Transverse colon (tissue), 4 donors: ENCODE data around the gene MBD5. TPM values are rescaled to one million over a fixed set of nuclear protein-coding genes. Genes with fewer than 3 reads are reported as not detected.

Source experiments
- DNase-seq: peaks from one replicate; pipeline ENCODE4 v3.0.0-alpha.2; 2019
- H3K27ac ChIP-seq, 4 donors: fragments of 200-600 bp; sonication (generic); 2 replicates each; pipeline ENCODE4 v1.5.1; 2016 to 2018; ENCODE audit warnings: inconsistent platforms in 4 of 4
- H3K27me3 ChIP-seq: fragments of 200-600 bp; sonication (generic); 2 replicates; pipeline ENCODE4 v1.5.1; 2017; ENCODE audit warnings: inconsistent platforms
- H3K36me3 ChIP-seq, 4 donors: fragments of 200-600 bp; sonication (generic); 2 replicates each; pipeline ENCODE4 v1.5.1; 2017 to 2019; ENCODE audit warnings: inconsistent platforms in 4 of 4
- H3K4me1 ChIP-seq, 4 donors: fragments of 200-600 bp; sonication (generic); 2 replicates each; pipeline ENCODE4 v1.5.1; 2017 to 2020; ENCODE audit warnings: inconsistent platforms in 4 of 4
- H3K4me3 ChIP-seq, 4 donors: fragments of 200-600 bp; sonication (generic); 1 replicate in 1 of 4; 2 replicates in 3 of 4; pipeline versions ENCODE4 v1.5.1 to v1.6.1; 2017 to 2019; ENCODE audit warnings: inconsistent platforms in 4 of 4
- H3K9me3 ChIP-seq, 2 donors: fragments of 200-600 bp; sonication (generic); 2 replicates each; pipeline ENCODE4 v1.5.1; 2017 to 2019; ENCODE audit warnings: inconsistent platforms in 2 of 2
- EP300 ChIP-seq: sonication (generic); formaldehyde crosslinking; IDR thresholded peaks from one replicate; pipeline ENCODE4 v1.6.1; 2017; ENCODE audit warnings: antibody characterized with exemption, low read depth
- POLR2A ChIP-seq: fragments of 450-650 bp; IDR thresholded peaks from one replicate; pipeline ENCODE4 v1.6.1; 2016; ENCODE audit warnings: antibody characterized with exemption, mild to moderate bottlenecking, moderate library complexity
- POLR2AphosphoS5 ChIP-seq, 3 donors: sonication (generic); formaldehyde crosslinking; IDR thresholded peaks; one replicate each; pipeline ENCODE4 v1.6.1; 2016; ENCODE audit warnings: antibody characterized with exemption in 3 of 3
- WGBS, 2 donors: methylation state at CpG; one replicate each; pipeline ENCODE4 v1.1.5; 2018; ENCODE audit warnings: low coverage in 1 of 2; 5-methylcytosine and 5-hydroxymethylcytosine counted together
- in situ Hi-C, 4 donors: fragments of 200-750 bp; cut with MboI; loops; one replicate each; pipeline versions ENCODE4 v1.15.0 to v1.15.1; 2017; ENCODE audit warnings: low sequenced_read_pairs in 3 of 4, low pct_ligation_motif_present in 1 of 4, low pct_unique_long_range_greater_than_20kb in 1 of 4
- intact Hi-C: fragments of 100-400 bp; cut with DNase I; formaldehyde crosslinking; loops from one replicate; pipeline ENCODE4 v1.15.1; 2023; ENCODE audit warnings: low total_unique reads
- total RNA-seq, 4 donors: library from RNA; depleted of rRNA; stranded (reverse); fragments of >200 nt; gene quantifications; one replicate each; pipeline ENCODE4 v1.1.0, GENCODE V29; 2016
- TF ChIP-seq, protein P1 (sequence below), 5 experiments: fragments of 200-600 bp in 3 of 5; fragments of 450-650 bp in 2 of 5; sonication (generic) in 3 of 5; IDR thresholded peaks; 1 replicate in 2 of 5; 2 replicates in 3 of 5; pipeline ENCODE4 v1.5.1; 2016 to 2017; ENCODE audit warnings: antibody characterized with exemption in 5 of 5, inconsistent platforms in 3 of 5, mild to moderate bottlenecking in 2 of 5, moderate library complexity in 1 of 5

Gene MBD5
- total RNA-seq, 4 donors from 2014 or later = 29.9 to 67.3 (median 52.6) TPM

DNA sequence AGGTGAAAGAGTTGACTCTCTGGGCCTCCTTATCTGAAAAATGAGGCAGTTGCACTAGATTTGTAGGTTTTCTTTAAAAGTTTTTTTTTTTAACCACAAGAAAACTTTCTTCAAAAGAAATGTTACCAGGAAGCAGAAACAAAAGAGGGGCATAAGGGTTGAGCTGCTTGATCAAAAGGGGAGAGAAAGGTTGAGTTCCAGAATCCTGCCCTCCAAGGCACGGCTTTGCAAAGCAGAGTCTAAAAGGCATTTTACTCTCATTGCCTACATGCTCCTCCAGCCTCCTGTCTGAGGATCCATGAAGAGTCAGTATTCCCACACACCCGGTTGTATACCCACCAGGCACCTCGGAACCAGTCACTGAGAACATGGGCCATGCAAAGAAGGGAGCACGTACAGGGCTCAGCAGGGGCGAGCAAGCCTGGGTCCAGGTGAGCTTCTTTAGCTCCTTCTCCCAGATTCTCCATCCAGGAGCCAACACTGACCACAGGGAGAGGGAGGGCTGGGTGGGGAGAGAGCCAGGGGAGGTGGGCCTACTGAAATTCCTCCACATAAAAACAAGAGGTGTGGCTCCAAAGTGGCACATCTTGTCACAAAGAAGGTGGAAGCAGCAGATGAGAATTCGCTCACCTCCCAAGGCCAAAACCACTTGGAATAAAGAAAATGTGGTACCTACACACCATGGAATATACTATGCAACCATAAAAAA is 507.6 kb downstream of the MBD5 start:
- Histone ChIP-seq H3K27me3 (no peaks in the 10 kb centered on the region), H3K27ac (no peak overlapping the region), H3K36me3 (no peaks in the 10 kb centered on the region), H3K4me3 (no peak overlapping the region), H3K4me1 (no peaks in the 10 kb centered on the region), H3K9me3 (no peaks in the 10 kb centered on the region)
- intact Hi-C loops (no loop called here), in situ Hi-C loops (no loop called here)
- WGBS, 2 donors = 89 to 95% methylated on average over 2 to 6 of the region's 6 CpGs
- no peak for DNase-seq
- TF ChIP-seq POLR2AphosphoS5 (IDR thresholded peaks at IDR 0.05) = no peak
- TF ChIP-seq, protein P1, sequence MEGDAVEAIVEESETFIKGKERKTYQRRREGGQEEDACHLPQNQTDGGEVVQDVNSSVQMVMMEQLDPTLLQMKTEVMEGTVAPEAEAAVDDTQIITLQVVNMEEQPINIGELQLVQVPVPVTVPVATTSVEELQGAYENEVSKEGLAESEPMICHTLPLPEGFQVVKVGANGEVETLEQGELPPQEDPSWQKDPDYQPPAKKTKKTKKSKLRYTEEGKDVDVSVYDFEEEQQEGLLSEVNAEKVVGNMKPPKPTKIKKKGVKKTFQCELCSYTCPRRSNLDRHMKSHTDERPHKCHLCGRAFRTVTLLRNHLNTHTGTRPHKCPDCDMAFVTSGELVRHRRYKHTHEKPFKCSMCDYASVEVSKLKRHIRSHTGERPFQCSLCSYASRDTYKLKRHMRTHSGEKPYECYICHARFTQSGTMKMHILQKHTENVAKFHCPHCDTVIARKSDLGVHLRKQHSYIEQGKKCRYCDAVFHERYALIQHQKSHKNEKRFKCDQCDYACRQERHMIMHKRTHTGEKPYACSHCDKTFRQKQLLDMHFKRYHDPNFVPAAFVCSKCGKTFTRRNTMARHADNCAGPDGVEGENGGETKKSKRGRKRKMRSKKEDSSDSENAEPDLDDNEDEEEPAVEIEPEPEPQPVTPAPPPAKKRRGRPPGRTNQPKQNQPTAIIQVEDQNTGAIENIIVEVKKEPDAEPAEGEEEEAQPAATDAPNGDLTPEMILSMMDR (IDR thresholded peaks at IDR 0.05) = no peak
- TF ChIP-seq POLR2A = no peak
- TF ChIP-seq EP300 = no peak

DNA sequence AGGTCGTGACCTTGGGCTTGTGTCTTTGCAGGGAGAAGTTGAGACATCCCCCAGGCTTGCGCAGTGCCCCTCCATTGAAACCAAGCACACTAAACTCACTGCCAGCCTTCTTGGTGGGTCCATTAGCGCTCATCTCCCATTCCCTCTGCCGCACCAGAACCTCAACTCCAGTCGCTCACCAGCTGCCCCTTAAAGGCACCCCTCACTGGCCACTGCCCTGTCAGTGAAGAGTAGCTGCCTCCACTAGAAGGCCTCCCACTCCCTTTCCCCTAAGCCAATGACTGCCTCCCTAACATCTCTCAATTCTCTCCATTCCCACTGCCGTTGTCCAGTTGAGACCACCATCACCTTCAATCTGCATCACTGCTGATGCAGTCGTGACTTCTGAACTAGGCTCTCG is 508.9 kb downstream of the MBD5 start:
- intact Hi-C loops (no loop called here), in situ Hi-C loops (no loop called here)
- Histone ChIP-seq H3K27me3 (no peaks in the 10 kb centered on the region), H3K27ac (no peak overlapping the region), H3K4me3 (no peak overlapping the region), H3K9me3 (no peaks in the 10 kb centered on the region), H3K36me3 (no peaks in the 10 kb centered on the region), H3K4me1 (no peaks in the 10 kb centered on the region)
- no peak for DNase-seq
- TF ChIP-seq, protein P1 (IDR thresholded peaks at IDR 0.05) = no peak
- no peak for TF ChIP-seq POLR2AphosphoS5 (IDR thresholded peaks at IDR 0.05)
- no peak for TF ChIP-seq EP300
- no peak for TF ChIP-seq POLR2A
- WGBS, 2 donors = 78 to 83% methylated on average over 1 to 8 of the region's 8 CpGs

DNA sequence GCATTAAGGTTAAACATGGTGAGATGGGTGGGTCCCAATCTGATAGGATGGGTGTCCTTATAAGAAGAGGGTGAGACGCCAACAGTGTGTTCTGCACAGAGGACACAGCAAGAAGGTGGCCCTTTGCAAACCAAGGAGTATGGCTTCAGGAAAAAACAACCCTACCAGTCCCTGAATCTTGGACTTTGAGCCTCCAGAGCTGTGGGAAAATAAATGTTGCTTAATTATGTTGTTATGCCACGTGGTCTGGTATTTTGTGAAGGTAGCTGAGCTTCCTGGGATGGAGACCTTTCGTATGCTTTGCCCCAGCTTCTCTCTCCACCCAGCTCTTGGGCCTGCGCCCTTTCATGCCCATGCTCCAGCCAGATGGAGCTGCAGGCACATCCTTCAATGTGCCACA is 509.5 kb downstream of the MBD5 start:
- Histone ChIP-seq H3K36me3 (no peaks in the 10 kb centered on the region), H3K9me3 (no peaks in the 10 kb centered on the region), H3K27ac (no peak overlapping the region), H3K4me1 (no peaks in the 10 kb centered on the region), H3K27me3 (no peaks in the 10 kb centered on the region), H3K4me3 (no peak overlapping the region)
- in situ Hi-C loops (no loop called here), intact Hi-C loops (no loop called here)
- no peak for TF ChIP-seq POLR2A
- no peak for TF ChIP-seq POLR2AphosphoS5 (IDR thresholded peaks at IDR 0.05)
- no peak for DNase-seq
- 75% methylated on average over 4 of the region's 4 CpGs; no CpG with 5 or more reads in 1 of the 2 donors for WGBS, 2 donors

DNA sequence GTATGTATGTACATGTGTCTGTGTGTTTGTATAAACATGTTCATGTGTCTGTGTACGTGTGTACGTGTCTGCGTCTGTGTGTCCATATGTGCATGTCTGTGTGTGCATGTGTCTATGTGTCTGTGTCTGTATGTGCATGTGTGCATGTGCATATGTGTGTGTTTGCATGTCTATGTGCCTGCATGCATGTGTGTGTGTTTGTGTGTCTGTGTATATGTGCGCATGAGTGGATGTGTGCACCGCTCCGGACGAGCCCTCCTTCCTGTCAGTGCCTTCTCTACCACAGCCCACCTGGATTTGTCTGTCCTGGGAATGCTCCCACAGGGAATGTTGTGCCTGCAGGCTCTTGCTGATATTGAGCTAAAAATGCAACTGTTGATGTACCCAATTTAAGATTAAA is 510.3 kb downstream of the MBD5 start:
- in situ Hi-C loops (no loop called here), intact Hi-C loops (no loop called here)
- DNase-seq = no peak
- Histone ChIP-seq H3K4me3 (no peak overlapping the region), H3K27me3 (no peaks in the 10 kb centered on the region), H3K9me3 (no peaks in the 10 kb centered on the region), H3K4me1 (no peaks in the 10 kb centered on the region), H3K27ac (no peak overlapping the region), H3K36me3 (no peaks in the 10 kb centered on the region)
- no peak for TF ChIP-seq EP300
- no peak for TF ChIP-seq POLR2AphosphoS5 (IDR thresholded peaks at IDR 0.05)
- TF ChIP-seq, protein P1 (IDR thresholded peaks at IDR 0.05) = no peak
- TF ChIP-seq POLR2A = no peak
- WGBS, 2 donors = 93% methylated on average over 7 of the region's 7 CpGs; no CpG with 5 or more reads in 1 of the 2 donors
